HG02870 (cell line): ENCODE measurements around the gene THNSL1.
"Not testable (repeated sequence)": the region's sequence is repeated elsewhere in the genome, so short reads cannot be mapped to it uniquely, and the experiment has no call there.

Experiments used
- ATAC-seq: cut with Tn5 transposase; IDR thresholded peaks from one replicate; pipeline ENCODE4 v1.9.1; 2021; ENCODE audit warnings: mild to moderate bottlenecking, moderate library complexity; ENCODE audit not compliant: unreplicated experiment

THNSL1 gene

DNA sequence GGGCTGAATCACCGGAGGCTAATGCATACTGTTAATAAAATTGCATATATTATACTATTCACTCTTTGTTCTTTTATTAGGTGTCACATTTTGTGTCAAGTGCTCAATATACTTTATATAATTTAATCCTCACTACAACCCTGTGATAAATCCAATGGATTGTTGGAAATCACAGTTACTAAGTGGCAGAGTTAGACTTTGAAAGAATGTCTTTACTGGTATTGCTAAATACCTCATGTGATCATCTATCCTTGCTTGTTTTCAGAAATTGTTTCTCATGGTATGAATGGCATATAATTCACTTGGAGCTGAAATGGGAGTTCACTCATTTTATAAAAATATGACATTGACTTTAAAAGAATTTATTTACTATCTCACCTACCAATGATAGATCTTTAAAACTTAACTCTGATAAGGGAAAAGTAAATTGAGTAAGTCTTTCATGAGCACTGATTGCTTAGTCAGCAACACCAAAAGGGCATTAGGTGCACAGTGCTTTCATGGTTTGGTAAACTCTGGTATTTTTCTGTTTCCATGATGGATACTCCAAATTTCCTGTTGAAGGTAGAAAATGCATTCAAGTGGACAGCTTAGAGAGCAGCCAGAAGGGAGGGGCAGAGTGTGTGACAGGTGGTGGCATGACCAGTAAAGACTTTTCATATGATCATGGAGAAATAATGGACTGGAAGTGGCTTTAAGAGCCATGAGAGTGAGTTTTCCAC is 23.0 kb upstream of the THNSL1 start:
- no peak for ATAC-seq

DNA sequence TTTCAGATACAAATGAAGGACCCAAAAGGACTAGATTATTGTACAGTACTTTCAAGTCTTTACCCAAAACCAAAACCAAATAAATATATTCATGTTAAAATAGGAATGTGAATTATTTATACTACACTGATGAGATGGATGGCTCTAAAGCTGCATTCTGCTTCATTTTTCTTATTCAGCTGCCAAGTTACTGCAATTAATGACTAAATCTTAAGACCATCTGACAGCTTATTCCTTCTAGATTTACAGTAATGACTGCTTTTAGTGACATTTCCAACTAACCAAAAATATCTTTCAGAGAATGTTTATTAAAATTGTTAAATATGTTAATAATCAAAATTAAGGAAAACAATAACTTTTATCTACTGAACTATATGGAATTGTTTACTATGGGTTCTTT is 21.3 kb upstream of the THNSL1 start:
- ATAC-seq = no peak

DNA sequence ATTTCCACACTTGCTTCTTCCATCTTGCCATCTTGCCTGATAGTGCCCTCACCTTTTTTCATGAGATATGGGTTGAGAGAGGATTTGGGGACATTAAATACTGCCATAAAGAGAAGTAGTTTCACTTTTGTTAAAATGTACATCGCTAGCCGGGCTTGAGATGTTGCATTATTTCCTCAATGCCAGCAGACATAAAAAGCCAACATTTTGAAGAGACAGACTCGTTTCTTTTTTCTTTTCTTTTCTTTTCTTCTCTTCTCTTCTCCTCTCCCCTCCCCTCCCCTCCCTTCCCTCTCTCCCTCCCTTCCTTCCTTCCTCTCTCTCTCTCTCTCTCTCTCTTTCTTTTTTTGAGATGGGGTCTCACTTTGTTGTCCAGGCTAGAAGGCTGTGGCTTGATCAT is 18.4 kb upstream of the THNSL1 start:
- ATAC-seq = no peak

DNA sequence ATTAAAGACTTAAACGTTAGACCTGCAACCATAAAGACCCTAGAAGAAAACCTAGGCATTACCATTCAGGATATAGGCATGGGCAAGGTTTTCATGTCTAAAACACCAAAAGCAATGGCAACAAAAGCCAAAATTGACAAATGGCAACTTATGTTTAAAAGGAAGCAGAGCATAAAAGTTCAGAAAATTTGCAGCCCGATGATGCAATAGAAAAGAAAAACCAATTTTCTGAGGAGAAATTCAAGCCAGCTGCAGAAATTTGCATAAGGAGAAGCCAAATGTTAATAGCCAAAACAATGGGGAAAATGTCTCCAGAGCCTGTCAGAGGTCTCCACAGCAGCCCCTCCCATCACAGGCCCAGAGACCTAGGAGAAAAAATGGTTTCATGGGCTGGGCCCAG is 4.8 kb upstream of the THNSL1 start:
- ATAC-seq = not testable (repeated sequence)

DNA sequence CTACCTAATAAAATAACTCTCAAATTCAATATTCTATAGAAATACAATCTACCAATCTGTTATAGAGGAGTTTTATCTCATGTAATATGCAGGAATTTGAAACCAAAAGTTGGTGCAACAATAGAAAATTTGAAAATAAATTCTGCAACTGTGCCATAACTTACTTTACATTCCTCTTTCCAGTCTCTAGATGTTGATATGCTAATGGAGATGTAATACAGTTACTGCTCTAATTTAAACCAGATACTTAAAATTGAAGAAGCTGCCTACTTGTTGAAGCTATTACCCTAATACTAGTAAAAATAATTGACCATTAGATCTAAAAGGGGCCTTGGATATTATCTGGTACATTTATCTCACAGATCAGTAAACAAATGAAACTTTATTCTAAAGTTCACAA is 1.8 kb upstream of the THNSL1 start:
- no peak for ATAC-seq

DNA sequence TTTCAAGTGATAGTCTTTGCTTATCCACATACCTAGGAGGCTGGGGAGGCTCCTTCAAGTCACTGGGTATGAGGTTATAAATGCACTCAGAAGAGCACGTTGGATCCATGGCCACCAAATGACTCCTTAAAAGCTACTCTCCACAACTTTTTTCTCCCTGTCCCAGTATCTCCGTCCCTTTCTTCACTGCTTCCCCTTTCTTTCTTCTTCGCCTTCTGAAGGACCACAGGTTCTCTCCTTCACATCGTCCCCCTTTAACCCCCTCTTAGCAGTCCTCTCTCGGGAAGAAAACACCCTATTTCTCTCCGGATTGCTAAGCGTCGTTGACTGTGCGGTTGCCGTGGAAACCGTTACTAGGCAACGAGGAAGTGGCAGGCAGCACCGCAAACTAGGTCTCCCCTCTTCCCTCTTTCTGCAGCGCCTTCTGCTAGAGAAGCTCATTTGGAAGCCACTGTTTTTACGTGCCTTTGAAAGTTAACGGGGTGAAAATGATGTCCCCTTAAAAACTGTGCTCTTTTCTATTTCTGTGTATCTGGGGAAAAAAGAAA is 510 bp upstream of the THNSL1 start, which contains the start of gene ENKUR:
Gene ENKUR, minus strand, starts transcription at position 331 of the 548 bp plus-strand sequence. Its CDS starts 222 bp downstream, at position 109.
- ATAC-seq = peak; percentile 59

DNA sequence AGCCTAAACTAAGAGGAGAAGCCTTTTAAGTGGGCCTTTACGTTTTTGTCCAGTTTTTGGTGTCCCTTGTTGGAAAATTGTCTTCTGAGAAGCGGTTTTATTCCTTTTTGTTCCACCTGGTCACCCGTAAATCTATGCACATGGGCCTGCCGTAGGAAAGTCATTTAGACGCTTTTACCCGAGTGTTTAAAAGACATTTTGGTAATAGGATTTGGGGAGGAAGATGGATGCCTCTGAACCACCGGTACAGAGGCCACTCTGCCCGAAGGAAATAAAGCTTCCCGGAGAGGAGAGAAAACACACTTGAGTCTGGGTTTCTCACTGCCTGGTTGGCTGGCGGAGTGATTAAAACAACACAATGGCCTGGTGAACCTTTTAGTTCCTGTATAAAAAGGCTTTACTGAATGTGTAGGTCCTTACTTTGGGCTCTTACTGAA is 760 bp downstream of the THNSL1 start:
- peak; percentile 1 for ATAC-seq

DNA sequence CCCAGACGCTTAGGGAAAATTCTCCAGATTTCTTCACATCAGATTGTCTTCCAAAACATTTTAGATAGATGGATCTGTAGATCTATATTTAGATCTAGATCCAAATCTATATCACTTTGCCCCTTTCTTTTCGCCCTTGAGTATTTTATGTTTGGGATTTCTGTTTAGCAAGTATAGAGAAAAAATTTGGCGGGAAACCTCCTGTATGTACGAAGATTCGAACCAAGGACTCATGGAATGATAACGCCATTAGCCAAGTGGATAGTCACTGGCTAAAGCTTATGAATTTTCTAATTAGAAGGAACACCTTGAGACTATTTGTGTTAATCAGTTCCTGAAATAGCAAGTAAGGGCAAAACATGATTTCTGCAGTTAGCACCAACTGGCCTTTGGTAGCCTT is 1.2 kb downstream of the THNSL1 start:
- no peak for ATAC-seq

DNA sequence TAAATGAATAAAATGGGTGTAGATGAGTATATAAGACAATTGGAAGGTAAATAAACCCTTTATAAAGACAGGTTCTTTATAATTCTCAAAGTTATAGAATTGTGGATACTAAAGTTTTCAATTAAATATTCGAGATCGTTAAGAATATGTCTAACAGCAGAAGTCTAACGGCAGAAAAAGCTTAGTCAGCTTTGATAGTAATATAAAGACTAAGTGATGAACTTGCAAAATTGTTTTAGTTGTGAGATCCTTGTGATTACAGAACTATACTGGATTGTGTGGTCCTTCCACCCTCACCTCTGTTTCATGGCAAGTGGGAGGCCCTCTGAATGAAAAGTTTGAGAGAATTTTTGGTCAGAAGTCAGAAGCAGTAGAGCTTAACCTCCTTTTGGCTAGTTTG is 2.3 kb downstream of the THNSL1 start:
- no peak for ATAC-seq

DNA sequence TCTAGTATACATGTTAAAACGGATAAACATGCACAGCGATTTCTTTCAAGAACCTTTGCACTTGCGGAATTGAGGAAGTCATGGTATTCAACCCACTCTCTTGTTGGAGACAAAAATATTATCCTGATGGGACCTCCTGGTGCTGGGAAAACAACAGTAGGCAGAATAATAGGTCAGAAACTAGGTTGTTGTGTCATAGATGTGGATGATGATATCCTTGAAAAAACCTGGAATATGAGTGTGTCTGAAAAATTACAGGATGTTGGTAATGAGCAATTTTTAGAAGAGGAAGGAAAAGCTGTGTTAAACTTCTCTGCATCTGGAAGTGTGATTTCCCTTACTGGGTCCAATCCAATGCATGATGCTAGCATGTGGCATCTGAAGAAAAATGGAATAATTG is 6.9 kb downstream of the THNSL1 start:
- ATAC-seq = no peak

DNA sequence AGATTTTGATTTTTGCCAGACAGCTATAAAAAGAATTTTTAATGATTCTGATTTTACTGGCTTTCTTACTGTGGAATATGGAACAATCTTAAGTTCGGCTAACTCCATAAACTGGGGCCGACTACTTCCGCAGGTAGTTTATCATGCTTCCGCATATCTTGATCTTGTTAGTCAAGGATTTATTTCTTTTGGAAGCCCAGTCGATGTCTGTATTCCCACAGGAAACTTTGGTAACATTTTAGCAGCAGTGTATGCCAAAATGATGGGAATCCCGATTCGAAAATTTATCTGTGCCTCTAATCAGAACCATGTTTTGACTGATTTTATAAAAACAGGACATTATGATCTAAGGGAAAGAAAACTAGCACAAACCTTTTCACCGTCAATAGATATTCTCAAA is 8.1 kb downstream of the THNSL1 start:
- ATAC-seq = no peak

DNA sequence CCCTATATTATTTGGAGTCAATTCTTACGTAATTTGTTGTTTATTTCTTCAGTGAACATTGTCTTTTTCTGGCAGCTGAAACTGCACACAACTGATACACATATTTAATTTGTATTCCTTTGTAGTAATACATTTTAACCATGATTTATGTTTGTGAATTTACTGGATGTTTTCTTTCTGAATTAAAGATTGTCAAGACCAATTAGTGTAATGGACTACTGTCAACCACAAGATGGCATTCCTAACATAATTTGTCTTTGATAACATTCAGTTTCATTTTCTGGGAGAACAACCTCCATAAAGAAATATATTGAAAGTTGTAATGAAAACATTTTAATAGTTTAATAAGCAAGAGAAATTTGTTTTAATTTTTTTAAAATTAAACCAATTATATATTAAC is 10.1 kb downstream of the THNSL1 start:
- ATAC-seq = no peak

DNA sequence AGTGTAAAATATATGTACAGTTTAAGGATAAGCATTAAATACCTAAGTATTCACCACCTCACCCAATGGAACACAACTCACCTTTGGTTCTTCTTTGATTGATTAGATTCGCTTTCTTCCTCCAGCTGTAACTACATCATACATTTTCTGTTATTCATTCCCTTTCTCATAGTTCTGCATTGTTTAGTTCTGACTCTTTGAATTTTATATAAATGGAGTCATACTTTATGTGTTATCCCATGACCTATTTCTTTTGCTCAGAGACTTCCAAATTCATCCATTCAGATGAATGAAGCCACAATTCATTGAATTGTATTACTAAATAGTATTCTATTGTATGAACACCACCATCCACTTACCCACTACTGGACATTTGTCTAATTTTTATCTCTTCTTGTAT is 12.3 kb downstream of the THNSL1 start:
- ATAC-seq = no peak

DNA sequence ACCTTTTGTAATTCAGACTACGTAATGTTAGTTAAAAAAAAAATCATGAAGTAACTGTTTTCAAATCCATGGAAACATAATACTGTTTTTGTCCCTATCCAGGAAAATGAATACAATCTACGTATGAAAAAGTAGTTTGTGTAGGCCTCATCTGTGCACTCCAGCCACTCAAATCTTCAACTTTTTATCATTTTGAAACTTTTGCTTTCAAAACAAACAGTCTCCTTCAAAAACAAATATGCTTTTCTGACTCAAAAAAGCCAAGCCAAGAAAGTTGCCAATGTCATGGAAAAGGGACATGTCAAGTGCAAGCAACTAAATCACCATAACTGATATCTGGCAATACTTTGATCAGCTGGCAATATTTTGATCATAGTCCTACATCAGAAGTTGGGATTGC is 13.1 kb downstream of the THNSL1 start:
- no peak for ATAC-seq

DNA sequence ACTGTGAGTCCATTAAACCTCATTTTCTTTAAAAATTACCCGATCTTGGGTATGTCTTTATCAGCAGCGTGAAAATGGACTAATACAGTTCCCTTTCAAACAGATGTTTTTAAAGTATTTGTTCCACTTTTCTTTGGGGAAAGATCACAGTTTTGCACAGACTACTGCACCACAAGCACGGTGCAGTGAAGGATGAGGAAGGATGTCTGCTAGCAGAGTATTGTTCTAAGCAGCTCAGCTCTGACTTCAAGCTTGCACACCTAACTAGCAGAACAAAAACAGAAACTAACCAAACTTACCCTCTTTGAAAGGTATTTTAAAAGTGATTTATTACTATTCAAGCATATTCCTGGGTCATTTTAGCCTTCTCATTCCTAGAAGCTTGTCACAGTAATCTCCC is 20.0 kb downstream of the THNSL1 start:
- ATAC-seq = no peak

DNA sequence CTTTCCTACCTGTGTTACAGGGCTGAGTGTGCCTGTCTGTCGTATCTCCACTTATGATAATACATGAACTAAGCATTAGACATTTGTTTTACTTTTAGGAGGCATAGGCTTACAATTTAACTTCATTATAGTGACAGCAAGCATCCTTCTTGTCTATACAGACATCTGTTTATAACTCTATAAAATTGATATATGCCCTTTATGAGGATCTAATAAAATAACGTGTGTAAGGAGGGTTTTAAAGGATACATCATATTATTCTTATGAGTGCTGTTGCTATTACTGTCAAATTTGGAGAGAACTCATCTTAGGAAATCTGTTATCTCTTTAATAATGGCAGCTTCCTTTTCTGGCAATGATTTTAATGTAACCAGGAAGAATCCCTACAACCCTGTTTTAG is 21.9 kb downstream of the THNSL1 start:
- no peak for ATAC-seq

DNA sequence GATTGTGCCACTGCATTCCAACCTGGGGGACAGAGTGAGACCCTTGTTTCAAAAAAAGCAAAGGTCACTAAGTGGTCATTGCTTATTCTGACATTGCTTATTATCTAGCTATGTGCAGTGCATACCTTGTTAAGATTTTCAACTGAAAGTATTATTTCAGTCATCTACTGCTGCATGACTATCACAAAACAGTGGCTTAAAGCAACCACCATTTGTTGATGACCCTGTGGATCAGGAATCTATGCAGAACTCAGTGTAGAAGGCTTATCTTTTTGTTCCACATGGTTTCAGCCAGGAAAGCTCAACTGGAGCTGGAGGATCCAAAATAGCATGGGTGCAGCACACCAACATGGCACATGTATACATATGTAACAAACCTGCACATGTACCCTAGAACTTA is 23.1 kb downstream of the THNSL1 start:
- ATAC-seq = no peak

DNA sequence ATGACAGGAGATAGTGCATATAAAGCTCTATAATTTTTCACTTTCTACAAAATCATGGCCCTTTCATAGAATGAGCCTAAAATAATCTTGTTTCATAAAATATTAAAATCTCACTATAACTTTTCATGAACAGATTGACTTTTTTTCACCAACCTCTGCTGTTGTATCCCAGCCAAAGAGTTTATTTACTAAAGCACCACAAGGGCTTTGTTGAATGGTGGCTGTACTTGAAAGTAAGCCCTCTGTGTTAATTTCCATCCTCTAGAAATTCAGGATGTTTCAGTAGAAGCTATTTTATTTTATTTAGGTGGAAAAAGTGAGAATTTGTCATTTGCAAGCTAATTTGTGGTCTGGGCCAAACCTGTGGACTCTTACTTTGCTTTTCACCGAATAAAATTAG is 30.2 kb downstream of the THNSL1 start:
- ATAC-seq = no peak

DNA sequence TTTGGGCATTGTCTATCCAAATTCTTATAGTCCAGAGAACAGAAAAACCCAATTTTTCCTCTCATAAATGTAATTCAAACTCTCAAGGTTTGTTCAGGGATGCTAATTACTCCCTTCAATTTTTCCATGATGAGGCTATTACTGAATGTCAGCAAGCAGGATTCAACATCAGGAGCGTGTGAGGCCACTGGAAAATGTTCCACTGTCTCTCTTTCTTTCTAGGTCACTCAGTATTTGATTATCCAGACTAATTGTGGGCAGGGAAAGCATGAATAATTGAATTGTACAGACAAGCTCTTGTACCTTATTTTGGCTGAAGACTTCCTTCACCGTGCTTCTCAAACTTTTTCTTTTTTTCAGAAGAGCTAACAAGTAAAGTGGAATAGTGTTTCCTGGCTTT is 30.7 kb downstream of the THNSL1 start:
- ATAC-seq = no peak

DNA sequence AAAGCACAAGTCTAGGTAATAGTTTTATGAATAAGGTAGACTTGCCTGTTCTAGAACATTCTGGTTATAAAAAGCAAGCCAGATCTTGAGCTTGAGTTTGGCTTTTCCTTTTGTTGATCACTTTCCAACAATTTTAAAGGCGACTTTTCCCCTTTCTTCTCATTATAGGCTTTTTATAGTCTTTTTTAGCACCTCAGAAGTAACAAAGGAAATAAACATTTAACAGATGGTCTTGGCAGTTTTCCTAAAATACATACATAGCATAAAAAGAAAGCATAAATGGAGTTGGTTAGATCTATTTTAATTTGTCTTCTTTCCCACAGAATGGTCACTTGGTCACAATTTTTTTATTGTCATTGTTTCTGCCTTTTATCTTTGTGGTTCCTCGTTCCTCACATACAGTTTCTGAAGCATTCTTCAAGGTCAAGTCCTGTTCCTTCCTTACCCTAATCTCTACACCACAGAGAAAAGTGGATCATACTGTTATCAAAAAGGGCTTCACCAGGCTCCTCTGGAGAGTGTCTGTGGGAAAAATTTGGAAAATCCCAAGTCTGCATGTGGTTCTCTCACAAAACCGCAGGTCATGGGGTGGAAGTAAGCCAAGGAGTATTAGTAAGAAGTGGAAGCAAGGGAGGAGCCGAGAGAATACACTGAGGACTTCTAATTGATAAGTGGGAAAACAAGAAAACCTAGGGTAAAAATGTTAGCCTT is 31.3 kb downstream of the THNSL1 start:
- ATAC-seq = no peak

DNA sequence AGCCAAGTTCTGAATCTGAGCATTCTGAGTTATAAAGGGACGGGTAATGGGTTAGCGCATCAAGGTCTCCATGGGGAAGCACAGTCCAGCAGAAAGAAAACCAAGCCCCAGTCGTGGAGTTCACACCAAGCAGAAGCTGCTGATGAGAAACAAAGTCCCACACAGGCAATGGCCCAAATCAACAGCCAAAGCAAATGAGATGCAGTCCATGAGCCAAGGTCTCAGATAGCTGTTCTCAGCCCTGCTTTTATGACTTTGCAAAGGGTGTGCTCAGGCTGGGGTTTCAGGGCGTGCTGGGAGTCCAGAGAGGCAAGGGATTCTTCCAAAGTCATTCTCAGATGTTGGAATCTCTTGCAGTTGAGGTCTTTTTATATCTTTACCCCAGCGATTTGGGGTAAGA is 32.0 kb downstream of the THNSL1 start:
- no peak for ATAC-seq

DNA sequence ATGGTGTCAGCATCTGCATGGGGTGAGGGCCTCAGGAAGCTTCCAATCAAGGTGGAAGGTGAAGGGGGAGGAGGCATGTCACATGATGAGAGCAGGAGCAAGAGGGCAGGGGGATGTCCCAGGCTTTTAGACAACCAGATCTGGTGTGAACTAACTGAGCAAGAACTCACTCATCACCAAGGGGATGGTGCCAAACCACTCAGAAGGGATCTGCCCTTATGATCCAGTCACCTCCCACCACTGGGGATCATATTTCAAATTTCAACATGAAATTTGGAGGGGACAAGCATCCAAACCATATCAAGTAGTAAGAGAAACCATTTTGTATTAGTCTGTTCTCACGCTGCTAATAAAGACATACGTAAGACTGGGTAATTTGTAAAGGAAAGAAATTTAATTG is 33.6 kb downstream of the THNSL1 start:
- no peak for ATAC-seq
